RWPE2 (cell line): ENCODE data around the gene IFI27L2.
A peak's percentile ranks its signal among the peaks of the same experiment; 100 is the strongest.

ENCODE experiments used
- ATAC-seq: fragments of 200-7000 bp; cut with Tn5 transposase; 3 replicates; pipeline ENCODE4 v1.9.1; 2021; ENCODE audit warnings: low read depth
- DNase-seq: peaks from one replicate; pipeline ENCODE4 v3.0.0-alpha.2; 2020; ENCODE audit warnings: low spot score
- H3K27ac ChIP-seq: fragments of 450-650 bp; 2 replicates; pipeline ENCODE4 v1.5.1; 2017; ENCODE audit warnings: mild to moderate bottlenecking; ENCODE audit not compliant: poor library complexity, severe bottlenecking
- H3K27me3 ChIP-seq: fragments of 250-450 bp; sonication (Bioruptor Pico); 2 replicates; pipeline ENCODE4 v1.5.1; 2021; ENCODE audit warnings: mild to moderate bottlenecking, moderate library complexity; ENCODE audit not compliant: insufficient read depth, poor library complexity, severe bottlenecking
- H3K36me3 ChIP-seq: fragments of 250-450 bp; sonication (Bioruptor Pico); 2 replicates; pipeline ENCODE4 v1.5.1; 2020; ENCODE audit warnings: low read depth, mild to moderate bottlenecking, moderate library complexity
- H3K4me1 ChIP-seq: fragments of 250-450 bp; sonication (Bioruptor Pico); 2 replicates; pipeline ENCODE4 v1.5.1; 2021; ENCODE audit warnings: mild to moderate bottlenecking, moderate library complexity; ENCODE audit not compliant: insufficient read depth, poor library complexity, severe bottlenecking
- H3K4me3 ChIP-seq: fragments of 250-450 bp; sonication (Bioruptor Pico); 2 replicates; pipeline ENCODE4 v1.5.1; 2021; ENCODE audit warnings: mild to moderate bottlenecking, moderate library complexity; ENCODE audit not compliant: severe bottlenecking
- H3K9me3 ChIP-seq: fragments of 250-450 bp; sonication (Bioruptor Pico); 2 replicates; pipeline ENCODE4 v1.5.1; 2021; ENCODE audit warnings: mild to moderate bottlenecking, moderate library complexity; ENCODE audit not compliant: severe bottlenecking
- CTCF ChIP-seq: fragments of 450-650 bp; IDR thresholded peaks from one replicate; pipeline ENCODE4 v1.5.1; 2017; ENCODE audit warnings: mild to moderate bottlenecking, moderate library complexity; ENCODE audit not compliant: poor library complexity, severe bottlenecking

Gene IFI27L2

GRCh38 chr14:94171208-94171607, 41.8 kb upstream of the IFI27L2 start:
- DNase-seq: no peak
- peak; percentile 24 for ATAC-seq

GRCh38 chr14:94170136-94170535, 40.7 kb upstream of the IFI27L2 start:
- Histone ChIP-seq H3K4me3 (no peak overlapping the region), H3K27me3 (no peaks in the 10 kb centered on the region), H3K36me3 (no peaks in the 10 kb centered on the region), H3K9me3 (no peaks in the 10 kb centered on the region), H3K27ac (no peak overlapping the region), H3K4me1 (peaks cover 13% of the 10 kb centered on the region)
- DNase-seq (no peak), ATAC-seq (no peak)
- TF ChIP-seq CTCF: no peak

More at GRCh38 chr14:94171208-94171607, 41.8 kb upstream of the IFI27L2 start:
- no peak for TF ChIP-seq CTCF
- Histone ChIP-seq H3K36me3 (peaks cover 2% of the 10 kb centered on the region; the same call in 1 of the 2 replicates), H3K4me1 (peaks cover 20% of the 10 kb centered on the region), H3K27me3 (no peaks in the 10 kb centered on the region), H3K27ac (no peak overlapping the region), H3K9me3 (no peaks in the 10 kb centered on the region), H3K4me3 (no peak overlapping the region)

- H3K27me3 ChIP-seq: no peaks in the 10 kb centered on the region
- TF ChIP-seq CTCF: no peak
- no peak; the same call in 2 of the 3 replicates for ATAC-seq
- no peak overlapping the region for H3K4me3 ChIP-seq
- H3K4me1 ChIP-seq: peaks cover under 1% of the 10 kb centered on the region
- no peaks in the 10 kb centered on the region for H3K36me3 ChIP-seq
- DNase-seq: no peak
- no peaks in the 10 kb centered on the region for H3K9me3 ChIP-seq
- H3K27ac ChIP-seq: no peak overlapping the region
These were observed 36.3 kb upstream of the IFI27L2 start for GRCh38 chr14:94165744-94166143.

GRCh38 chr14:94164685-94165431, 35.5 kb upstream of the IFI27L2 start:
- no peaks in the 10 kb centered on the region for H3K4me1 ChIP-seq
- TF ChIP-seq CTCF: no peak
- ATAC-seq: no peak
- no peaks in the 10 kb centered on the region for H3K36me3 ChIP-seq
- H3K27ac ChIP-seq: no peak overlapping the region
- H3K9me3 ChIP-seq: no peaks in the 10 kb centered on the region
- DNase-seq: no peak
- H3K27me3 ChIP-seq: no peaks in the 10 kb centered on the region
- H3K4me3 ChIP-seq: no peak overlapping the region

- H3K4me3 ChIP-seq: no peak overlapping the region
- H3K9me3 ChIP-seq: no peaks in the 10 kb centered on the region
- ATAC-seq (no peak), DNase-seq (no peak)
- H3K27me3 ChIP-seq: no peaks in the 10 kb centered on the region
- no peak for TF ChIP-seq CTCF
- H3K27ac ChIP-seq: no peak overlapping the region
- no peaks in the 10 kb centered on the region for H3K36me3 ChIP-seq
- no peaks in the 10 kb centered on the region for H3K4me1 ChIP-seq
These were observed 34.4 kb upstream of the IFI27L2 start for GRCh38 chr14:94163796-94164195.
